ENCODE data around the gene ADD1.

DNA sequence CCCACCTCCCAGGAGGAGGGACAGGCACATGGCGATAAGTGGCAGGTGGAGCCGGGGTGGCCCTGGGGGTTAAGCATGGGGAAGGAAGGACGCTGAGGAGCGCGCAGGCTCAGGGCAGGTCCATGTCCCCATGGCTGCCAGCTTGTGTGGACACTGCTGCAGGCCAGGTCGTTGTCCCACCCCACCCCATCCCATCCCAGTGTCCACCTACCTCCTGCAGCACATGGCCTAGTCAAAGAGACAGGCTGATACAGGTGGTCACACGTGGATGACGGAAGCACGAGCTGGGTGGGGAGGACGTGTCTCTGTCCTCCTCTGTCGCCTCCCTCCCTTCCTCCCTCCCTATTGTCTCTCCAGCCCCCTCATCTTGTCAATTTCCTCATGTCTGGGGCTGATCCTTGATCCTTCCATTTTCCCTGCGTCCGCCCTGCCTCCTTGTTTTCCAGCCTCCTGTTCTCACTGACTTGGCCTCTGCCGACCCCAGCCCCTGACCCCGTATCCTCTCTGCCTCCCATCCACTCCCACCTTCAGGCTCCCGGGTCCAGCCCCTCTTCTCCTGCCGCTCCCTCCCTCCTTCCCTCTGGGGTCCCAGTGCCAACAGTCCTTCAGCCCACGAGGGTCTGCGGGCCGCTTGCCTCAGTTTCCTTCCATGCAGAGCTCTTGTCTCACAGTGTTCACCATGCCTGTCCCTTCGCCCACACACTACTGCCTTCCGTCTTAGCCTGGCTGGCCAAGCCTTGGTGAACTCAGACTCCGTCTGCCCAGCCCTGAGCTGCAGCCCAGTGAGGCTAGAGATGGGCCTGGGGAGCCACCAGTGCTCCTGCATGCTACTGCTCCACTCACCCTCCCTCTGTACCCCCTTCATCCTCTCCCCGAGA is 15.5 kb upstream of the ADD1 start:
- TF ChIP-seq, protein P1, sequence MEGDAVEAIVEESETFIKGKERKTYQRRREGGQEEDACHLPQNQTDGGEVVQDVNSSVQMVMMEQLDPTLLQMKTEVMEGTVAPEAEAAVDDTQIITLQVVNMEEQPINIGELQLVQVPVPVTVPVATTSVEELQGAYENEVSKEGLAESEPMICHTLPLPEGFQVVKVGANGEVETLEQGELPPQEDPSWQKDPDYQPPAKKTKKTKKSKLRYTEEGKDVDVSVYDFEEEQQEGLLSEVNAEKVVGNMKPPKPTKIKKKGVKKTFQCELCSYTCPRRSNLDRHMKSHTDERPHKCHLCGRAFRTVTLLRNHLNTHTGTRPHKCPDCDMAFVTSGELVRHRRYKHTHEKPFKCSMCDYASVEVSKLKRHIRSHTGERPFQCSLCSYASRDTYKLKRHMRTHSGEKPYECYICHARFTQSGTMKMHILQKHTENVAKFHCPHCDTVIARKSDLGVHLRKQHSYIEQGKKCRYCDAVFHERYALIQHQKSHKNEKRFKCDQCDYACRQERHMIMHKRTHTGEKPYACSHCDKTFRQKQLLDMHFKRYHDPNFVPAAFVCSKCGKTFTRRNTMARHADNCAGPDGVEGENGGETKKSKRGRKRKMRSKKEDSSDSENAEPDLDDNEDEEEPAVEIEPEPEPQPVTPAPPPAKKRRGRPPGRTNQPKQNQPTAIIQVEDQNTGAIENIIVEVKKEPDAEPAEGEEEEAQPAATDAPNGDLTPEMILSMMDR (IDR thresholded peaks at IDR 0.05) = no peak
- TF ChIP-seq POLR2AphosphoS5 (IDR thresholded peaks at IDR 0.05) (no peak), EP300 (IDR thresholded peaks at IDR 0.05) (no peak), POLR2A (IDR thresholded peaks at IDR 0.05) (no peak)

Data from suprapubic skin (tissue), 4 donors.